ENCODE results near the gene SLC25A38. TPM values are rescaled to one million over a fixed set of nuclear protein-coding genes. Genes with fewer than 3 reads are reported as not detected.
A peak's percentile ranks its signal among the peaks of the same experiment; 100 is the strongest.

Gene SLC25A38
- total RNA-seq, result 20.6 TPM

GRCh38 chr3:39383045-39383880, at the start of gene SLC25A38:
TSS of gene SLC25A38 (plus strand) at chr3:39383370. CDS start at chr3:39383725, 355 bp downstream.
- Histone ChIP-seq H3K4me1 (peaks cover 38% of the 10 kb centered on the region), H3K36me3 (no peaks in the 10 kb centered on the region), H3K27me3 (no peaks in the 10 kb centered on the region), H3K27ac (peak within 1 kb of the TSS; percentile 58), H3K4me3 (peak within 1 kb of the TSS; percentile 71 to 81), H3K9me3 (no peaks in the 10 kb centered on the region)
- intact Hi-C loops (cut with DNase I), result no loop called here
- TF ChIP-seq CTCF (IDR thresholded peaks at IDR 0.05) (no peak), POLR2A (IDR thresholded peaks at IDR 0.05) (no peak), POLR2AphosphoS5 (IDR thresholded peaks at IDR 0.05; ENCODE audit: insufficient read depth in 1 of 2, low read depth in 1 of 2) (peak; percentile 14 to 56)
- no peak for DNase-seq (ENCODE audit: extremely low spot score in 2 of 2)

- H3K27me3 ChIP-seq, result no peaks in the 10 kb centered on the region
- intact Hi-C loops (cut with DNase I), result no loop called here
- no peaks in the 10 kb centered on the region for H3K36me3 ChIP-seq
- H3K4me1 ChIP-seq, result no peaks in the 10 kb centered on the region
- no peak overlapping the region for H3K27ac ChIP-seq
- TF ChIP-seq POLR2AphosphoS5 (IDR thresholded peaks at IDR 0.05; ENCODE audit: insufficient read depth in 1 of 2, low read depth in 1 of 2) (no peak), CTCF (IDR thresholded peaks at IDR 0.05) (no peak), POLR2A (IDR thresholded peaks at IDR 0.05) (no peak)
- no peaks in the 10 kb centered on the region for H3K9me3 ChIP-seq
- H3K4me3 ChIP-seq, result no peak overlapping the region
- DNase-seq (ENCODE audit: extremely low spot score in 2 of 2), result no peak
Observed at GRCh38 chr3:39333607-39334006, 49.6 kb upstream of the SLC25A38 start.

- Histone ChIP-seq H3K36me3 (no peaks in the 10 kb centered on the region), H3K9me3 (no peaks in the 10 kb centered on the region)
Observed at GRCh38 chr3:39334205-39334604, 49.0 kb upstream of the SLC25A38 start.

GRCh38 chr3:39338201-39338600, 45.0 kb upstream of the SLC25A38 start:
- no peak for TF ChIP-seq POLR2A (IDR thresholded peaks at IDR 0.05)
- no peak for TF ChIP-seq CTCF (IDR thresholded peaks at IDR 0.05)
- no peak for TF ChIP-seq POLR2AphosphoS5 (IDR thresholded peaks at IDR 0.05; ENCODE audit: insufficient read depth in 1 of 2, low read depth in 1 of 2)
- DNase-seq (ENCODE audit: extremely low spot score in 2 of 2), result no peak

More at GRCh38 chr3:39334205-39334604, 49.0 kb upstream of the SLC25A38 start:
- no peak overlapping the region for H3K27ac ChIP-seq
- H3K4me3 ChIP-seq, result no peak overlapping the region
- no peaks in the 10 kb centered on the region for H3K4me1 ChIP-seq
- no peak for DNase-seq (ENCODE audit: extremely low spot score in 2 of 2)
- no peak for TF ChIP-seq POLR2AphosphoS5 (IDR thresholded peaks at IDR 0.05; ENCODE audit: insufficient read depth in 1 of 2, low read depth in 1 of 2)
- no peak for TF ChIP-seq CTCF (IDR thresholded peaks at IDR 0.05)
- TF ChIP-seq POLR2A (IDR thresholded peaks at IDR 0.05), result no peak
- no peaks in the 10 kb centered on the region for H3K27me3 ChIP-seq
- intact Hi-C loops (cut with DNase I), result no loop called here

GRCh38 chr3:39339086-39339485, 44.1 kb upstream of the SLC25A38 start:
- intact Hi-C loops (cut with DNase I), result no loop called here
- Histone ChIP-seq H3K4me1 (no peaks in the 10 kb centered on the region), H3K4me3 (no peak overlapping the region), H3K27ac (no peak overlapping the region), H3K36me3 (no peaks in the 10 kb centered on the region), H3K27me3 (no peaks in the 10 kb centered on the region), H3K9me3 (no peaks in the 10 kb centered on the region)
- TF ChIP-seq POLR2AphosphoS5 (IDR thresholded peaks at IDR 0.05; ENCODE audit: insufficient read depth in 1 of 2, low read depth in 1 of 2), result no peak
- TF ChIP-seq POLR2A (IDR thresholded peaks at IDR 0.05), result no peak
- no peak for TF ChIP-seq CTCF (IDR thresholded peaks at IDR 0.05)
- DNase-seq (ENCODE audit: extremely low spot score in 2 of 2), result no peak

More at GRCh38 chr3:39338201-39338600, 45.0 kb upstream of the SLC25A38 start:
- Histone ChIP-seq H3K9me3 (no peaks in the 10 kb centered on the region), H3K4me1 (no peaks in the 10 kb centered on the region), H3K27ac (no peak overlapping the region), H3K36me3 (no peaks in the 10 kb centered on the region), H3K4me3 (no peak overlapping the region), H3K27me3 (no peaks in the 10 kb centered on the region)
- intact Hi-C loops (cut with DNase I), result no loop called here

Data from vagina (tissue), 2 donors.